HepG2 (cell line): ENCODE results near the gene AJUBA. TPM values are rescaled to one million over a fixed set of nuclear protein-coding genes. Genes with fewer than 3 reads are reported as not detected.

Experiments
- ATAC-seq: fragments of 200-7000 bp; cut with Tn5 transposase; 3 replicates; pipeline ENCODE4 v1.9.1; 2020; ENCODE audit warnings: mild to moderate bottlenecking, moderate library complexity
- BruUV-seq: library from RNA; stranded (reverse); fragments of 400-500 nt; replicated peaks from 2 replicates; lab custom pipeline; 2021; lab: Mats Ljungman, UMichigan
- CTCF ChIA-PET: fragments of 300-600 bp; formaldehyde crosslinking; extraction: SDS; loops from one replicate; lab custom pipeline; 2021; ENCODE audit warnings: low total read pairs, inconsistent platforms, low intra/inter-chr PET ratio; lab: Yijun Ruan, JAX
- POLR2A ChIA-PET: fragments of 350-600 bp; sonication (Branson Sonifier 250); formaldehyde crosslinking; loops from one replicate; lab custom pipeline; 2020; ENCODE audit warnings: antibody characterized with exemption, inconsistent platforms; lab: Yijun Ruan, JAX
- DNase-seq: peaks from one replicate; pipeline ENCODE4 v3.0.0-alpha.2; 2015; ENCODE audit warnings: low spot score
- FAIRE-seq: peaks from 3 replicates; lab custom pipeline; 2011; peaks lifted over from hg19 to GRCh38; lab: Jason Lieb, UNC
- H2AFZ ChIP-seq: one replicate; pipeline ENCODE4 v1.6.1; 2011; ENCODE audit warnings: low read length, inconsistent platforms
- H3K27ac ChIP-seq: fragments of 300-600 bp; 3 replicates; pipeline ENCODE4 v1.8.0; 2011; ENCODE audit warnings: mixed run types, mild to moderate bottlenecking, mixed read lengths, low read length, inconsistent platforms; ENCODE audit not compliant: insufficient read depth; ENCODE audit errors: extremely low read length
- H3K27me3 ChIP-seq, 2 experiments: fragments of 200-600 bp in 1 of 2; 2 replicates in 1 of 2; 3 replicates in 1 of 2; pipeline versions ENCODE4 v1.6.0 to v1.8.0; 2011; ENCODE audit warnings: low read length in 2 of 2, mild to moderate bottlenecking in 2 of 2, moderate library complexity in 2 of 2, inconsistent platforms in 1 of 2; ENCODE audit not compliant: insufficient read depth in 2 of 2, control insufficient read depth in 1 of 2
- H3K36me3 ChIP-seq, 2 experiments: fragments of 200-600 bp in 1 of 2; replicated peaks in 1 of 2; 2 replicates in 1 of 2; 3 replicates in 1 of 2; pipeline versions ENCODE4 v1.5.1 to v1.8.0; 2011; ENCODE audit warnings: low read length in 2 of 2, inconsistent platforms in 1 of 2; ENCODE audit not compliant: insufficient read depth in 2 of 2, control insufficient read depth in 1 of 2
- H3K4me1 ChIP-seq: 2 replicates; pipeline ENCODE4 v1.5.1; 2012; ENCODE audit warnings: low read length, inconsistent platforms; ENCODE audit not compliant: insufficient read depth
- H3K4me2 ChIP-seq: 2 replicates; pipeline ENCODE4 v1.6.0; 2011; ENCODE audit warnings: low read depth, low read length, inconsistent platforms
- H3K4me3 ChIP-seq, 3 experiments: fragments of 200-600 bp in 1 of 3; sonication (generic), shearing (Covaris generic) in 1 of 3; replicated peaks in 1 of 3; 2 replicates each; pipeline ENCODE4 v1.5.1; 2011 to 2016; ENCODE audit warnings: low read length in 3 of 3, inconsistent platforms in 2 of 3, low read depth in 2 of 3, mild to moderate bottlenecking in 2 of 3, control low read depth in 1 of 3, mixed read lengths in 1 of 3; ENCODE audit not compliant: insufficient read depth in 1 of 3
- H3K79me2 ChIP-seq: one replicate; pipeline ENCODE4 v1.6.1; 2011; ENCODE audit warnings: low read length, inconsistent platforms; ENCODE audit not compliant: insufficient read depth
- H3K9ac ChIP-seq: 2 replicates; pipeline ENCODE4 v1.6.0; 2011; ENCODE audit warnings: mild to moderate bottlenecking, low read depth, low read length, inconsistent platforms; ENCODE audit not compliant: insufficient read depth
- H3K9me3 ChIP-seq: 2 replicates; pipeline ENCODE4 v1.5.1; 2012; ENCODE audit warnings: mild to moderate bottlenecking, low read length
- H4K20me1 ChIP-seq: 2 replicates; pipeline ENCODE4 v1.6.0; 2011; ENCODE audit warnings: inconsistent platforms, mild to moderate bottlenecking, low read length, moderate library complexity; ENCODE audit not compliant: insufficient read depth
- AKAP8 ChIP-seq: sonication (generic); formaldehyde crosslinking; IDR thresholded peaks from 2 replicates; pipeline ENCODE4 v1.5.1; 2020; ENCODE audit warnings: mild to moderate bottlenecking, missing genetic modification reagents
- ATF7 ChIP-seq, 2 experiments: fragments of 450-650 bp in 1 of 2; sonication (generic) in 1 of 2; formaldehyde crosslinking in 1 of 2; IDR thresholded peaks; 2 replicates each; pipeline versions ENCODE4 v1.4.0 to v1.6.1; 2016 to 2020; ENCODE audit warnings: antibody characterized with exemption in 1 of 2, mild to moderate bottlenecking in 1 of 2, missing genetic modification reagents in 1 of 2
- GATA4 ChIP-seq: sonication (generic); IDR thresholded peaks from 2 replicates; pipeline ENCODE4 v1.6.1; 2016; ENCODE audit warnings: antibody characterized with exemption, low read depth, borderline replicate concordance
- GATAD2A ChIP-seq: IDR thresholded peaks from 2 replicates; pipeline ENCODE4 v1.6.1; 2016
- HINFP ChIP-seq: sonication (generic); formaldehyde crosslinking; IDR thresholded peaks from 2 replicates; pipeline ENCODE4 v1.4.0; 2020; ENCODE audit warnings: low read depth, mild to moderate bottlenecking, missing genetic modification reagents
- MYNN ChIP-seq: sonication (generic); formaldehyde crosslinking; IDR thresholded peaks from 2 replicates; pipeline ENCODE4 v1.4.0; 2020; ENCODE audit warnings: mild to moderate bottlenecking, low read depth, missing genetic modification reagents
- PBX3 ChIP-seq: sonication (generic); formaldehyde crosslinking; IDR thresholded peaks from 2 replicates; pipeline ENCODE4 v1.8.1; 2023; ENCODE audit warnings: missing genetic modification reagents, inconsistent platforms, borderline replicate concordance
- SOX5 ChIP-seq: IDR thresholded peaks from 2 replicates; pipeline ENCODE4 v1.6.1; 2016; ENCODE audit warnings: borderline replicate concordance
- TFDP2 ChIP-seq: sonication (generic); formaldehyde crosslinking; IDR thresholded peaks from 2 replicates; pipeline ENCODE4 v1.4.0; 2020; ENCODE audit warnings: missing genetic modification reagents
- ZNF12 ChIP-seq: sonication (generic); formaldehyde crosslinking; IDR thresholded peaks from 2 replicates; pipeline ENCODE4 v1.5.0; 2020; ENCODE audit warnings: missing genetic modification reagents
- ZNF121 ChIP-seq: sonication (generic); formaldehyde crosslinking; IDR thresholded peaks from 2 replicates; pipeline ENCODE4 v1.5.0; 2020; ENCODE audit warnings: mild to moderate bottlenecking, missing genetic modification reagents
- ZNF414 ChIP-seq: sonication (generic); formaldehyde crosslinking; IDR thresholded peaks from 2 replicates; pipeline ENCODE4 v1.5.0; 2020; ENCODE audit warnings: missing genetic modification reagents
- ZSCAN5A ChIP-seq: sonication (generic); formaldehyde crosslinking; IDR thresholded peaks from 2 replicates; pipeline ENCODE4 v1.8.0; 2022; ENCODE audit warnings: mild to moderate bottlenecking, missing genetic modification reagents, borderline replicate concordance
- WGBS: methylation state at CpG from one replicate; pipeline ENCODE4 v1.1.6; 2017; ENCODE audit warnings: low lambda C conversion rate; 5-methylcytosine and 5-hydroxymethylcytosine counted together
- in situ Hi-C: cut with HindIII; loops from 2 replicates; pipeline ENCODE4 v1.10.0; 2017; ENCODE audit warnings: low pct_unique_long_range_greater_than_20kb; ENCODE audit not compliant: extremely low pct_ligation_motif_present
- intact Hi-C: fragments of 100-400 bp; cut with micrococcal nuclease; formaldehyde crosslinking; loops from one replicate; pipeline ENCODE4 v1.10.0; 2022; ENCODE audit not compliant: unreplicated experiment
- polyA plus RNA-seq, 8 experiments: library from polyadenylated mRNA; depleted of rRNA in 3 of 8; stranded (reverse) in 7 of 8; unstranded in 1 of 8; fragments of >200 nt; fragmentation: Illumina TruSeq in 4 of 8; extraction: Trizol in 4 of 8; gene quantifications; 2 replicates each; pipeline versions ENCODE4 v1.2.1 to v1.2.3, GENCODE V29; 2011 to 2016; ENCODE audit warnings: low read depth in 4 of 8, missing spikeins in 1 of 8, mixed read lengths in 1 of 8; ENCODE audit not compliant: insufficient read depth in 1 of 8
- total RNA-seq, 5 experiments: library from RNA; depleted of rRNA; stranded (reverse); fragments of >200 nt; fragmentation: Illumina TruSeq; extraction: Trizol; gene quantifications; 2 replicates each; pipeline ENCODE4 v1.2.3, GENCODE V29; 2016; ENCODE audit warnings: low read depth in 1 of 5

The AJUBA gene
- total and polyA plus RNA-seq, 2 of the 13 experiments (the other 11 are each of a cell fraction or from before 2014, with no cell fraction given), result 157 to 241 TPM

GRCh38 chr14:23018107-23018506 is 35.8 kb upstream of the AJUBA start:
- Histone ChIP-seq H3K4me1 (peaks cover 7% of the 10 kb centered on the region), H2AFZ (no peak overlapping the region), H3K9ac (no peak overlapping the region), H3K27ac (no peak overlapping the region), H3K9me3 (no peaks in the 10 kb centered on the region), H3K27me3 (no peaks in the 10 kb centered on the region), H3K79me2 (no peaks in the 10 kb centered on the region), H4K20me1 (no peaks in the 10 kb centered on the region), H3K36me3 (no peaks in the 10 kb centered on the region), H3K4me3 (no peak overlapping the region), H3K4me2 (no peak overlapping the region)
- ATAC-seq, result no peak
- in situ Hi-C loops, result no loop called here
- no TSS peak for BruUV-seq
- CTCF ChIA-PET, result no interaction called here
- intact Hi-C loops, result no loop called here
- FAIRE-seq, result no peak
- no peak for DNase-seq
- TF ChIP-seq SOX5 (CRISPR knock-in tag), result no peak
- no peak for TF ChIP-seq MYNN
- TF ChIP-seq ZNF12 (CRISPR knock-in tag), result peak; percentile 98
- POLR2A ChIA-PET, result interaction anchor here (4.2 kb wide), 1 partner anchor 11 kb away, joined by 44 read pairs; no protein-coding TSS in a partner anchor

- no peak for DNase-seq
- Histone ChIP-seq H3K4me3 (no peak overlapping the region), H3K36me3 (no peaks in the 10 kb centered on the region), H4K20me1 (no peaks in the 10 kb centered on the region), H3K27ac (no peak overlapping the region), H3K4me1 (peaks cover 13% of the 10 kb centered on the region), H3K27me3 (no peaks in the 10 kb centered on the region), H2AFZ (no peak overlapping the region), H3K79me2 (no peaks in the 10 kb centered on the region), H3K9ac (no peak overlapping the region), H3K4me2 (no peak overlapping the region), H3K9me3 (no peaks in the 10 kb centered on the region)
- POLR2A ChIA-PET, result interaction anchor here (1.9 to 4.2 kb wide), 2 partner anchors 10 to 78 kb away, joined by 6 to 44 read pairs; partner anchors contain the start of genes ACIN1 and C14orf119
- no peak for ATAC-seq
- FAIRE-seq, result no peak
- intact Hi-C loops (no loop called here), in situ Hi-C loops (no loop called here)
- CTCF ChIA-PET, result no interaction called here
- BruUV-seq, result no TSS peak
- WGBS, result 52% methylated on average over 5 of the region's 5 CpGs
- TF ChIP-seq HINFP (CRISPR knock-in tag), result no peak
- no peak for TF ChIP-seq ZNF414 (CRISPR knock-in tag)
- TF ChIP-seq GATAD2A, result no peak
- no peak for TF ChIP-seq AKAP8 (CRISPR knock-in tag)
- no peak for TF ChIP-seq GATA4
- TF ChIP-seq ATF7 (IDR thresholded peaks at IDR 0.05), result peak; percentile 34; the same call in 1 of the 2 replicates
- no peak for TF ChIP-seq ATF7 (CRISPR knock-in tag; IDR thresholded peaks at IDR 0.05)
- TF ChIP-seq PBX3, result no peak
- TF ChIP-seq ZNF121 (CRISPR knock-in tag), result 0 out of 2 replicates have a peak, but pooled peaks have one; percentile 14
- no peak for TF ChIP-seq ZSCAN5A
- no peak for TF ChIP-seq TFDP2 (CRISPR knock-in tag)
These were observed 34.7 kb upstream of the AJUBA start for GRCh38 chr14:23017091-23017490.
